Naive B cell (primary cell): ENCODE results near the gene ASB13. TPM values are rescaled to one million over a fixed set of nuclear protein-coding genes. Genes with fewer than 3 reads are reported as not detected.
A peak's percentile ranks its signal among the peaks of the same experiment; 100 is the strongest.
"Not testable (repeated sequence)": the region's sequence is repeated elsewhere in the genome, so short reads cannot be mapped to it uniquely, and the experiment has no call there.

Source experiments
- ATAC-seq, 2 donors: fragments of 150-1000 bp; cut with Tn5 transposase; 2 replicates each; pipeline ENCODE4 v1.10.0; 2021; ENCODE audit warnings: low read depth in 2 of 2, mild to moderate bottlenecking in 2 of 2, moderate library complexity in 2 of 2
- DNase-seq: peaks from one replicate; pipeline ENCODE4 v3.0.0; 2022
- H3K27ac Mint-ChIP-seq, 6 donors: one replicate each; pipeline ENCODE4 v1.8.0; 2020 to 2022; ENCODE audit warnings: mild to moderate bottlenecking in 6 of 6, mixed read lengths in 6 of 6, moderate library complexity in 5 of 6, inconsistent platforms in 2 of 6
- H3K27me3 Mint-ChIP-seq, 3 donors: one replicate each; pipeline ENCODE4 v1.8.0; 2021 to 2022; ENCODE audit warnings: mixed read lengths in 3 of 3, mild to moderate bottlenecking in 1 of 3
- H3K36me3 Mint-ChIP-seq, 2 donors: one replicate each; pipeline ENCODE4 v1.8.0; 2020 to 2022; ENCODE audit warnings: mixed read lengths in 2 of 2, inconsistent platforms in 1 of 2, mild to moderate bottlenecking in 1 of 2
- H3K4me1 Mint-ChIP-seq, 3 donors: one replicate each; pipeline ENCODE4 v1.8.0; 2020 to 2022; ENCODE audit warnings: mixed read lengths in 3 of 3, inconsistent platforms in 1 of 3, mild to moderate bottlenecking in 1 of 3, moderate library complexity in 1 of 3
- H3K4me3 Mint-ChIP-seq, 8 donors: one replicate each; pipeline ENCODE4 v1.8.0; 2020 to 2022; ENCODE audit warnings: mild to moderate bottlenecking in 8 of 8, mixed read lengths in 8 of 8, moderate library complexity in 8 of 8, inconsistent platforms in 2 of 8
- H3K9me3 Mint-ChIP-seq, 7 donors: one replicate each; pipeline ENCODE4 v1.8.0; 2020 to 2022; ENCODE audit warnings: mixed read lengths in 7 of 7, mild to moderate bottlenecking in 5 of 7, inconsistent platforms in 2 of 7, moderate library complexity in 1 of 7
- polyA plus RNA-seq, 6 donors: library from polyadenylated mRNA; unstranded; fragments of 300-500 nt; fragmentation: Illumina TruSeq; gene quantifications; one replicate each; pipeline ENCODE4 v1.2.3, GENCODE V29; 2021; ENCODE audit warnings: low read depth in 6 of 6

ASB13 gene
- polyA plus RNA-seq, 6 donors from 2014 or later: 5.4 to 15.0 (median 7.7) TPM

DNA sequence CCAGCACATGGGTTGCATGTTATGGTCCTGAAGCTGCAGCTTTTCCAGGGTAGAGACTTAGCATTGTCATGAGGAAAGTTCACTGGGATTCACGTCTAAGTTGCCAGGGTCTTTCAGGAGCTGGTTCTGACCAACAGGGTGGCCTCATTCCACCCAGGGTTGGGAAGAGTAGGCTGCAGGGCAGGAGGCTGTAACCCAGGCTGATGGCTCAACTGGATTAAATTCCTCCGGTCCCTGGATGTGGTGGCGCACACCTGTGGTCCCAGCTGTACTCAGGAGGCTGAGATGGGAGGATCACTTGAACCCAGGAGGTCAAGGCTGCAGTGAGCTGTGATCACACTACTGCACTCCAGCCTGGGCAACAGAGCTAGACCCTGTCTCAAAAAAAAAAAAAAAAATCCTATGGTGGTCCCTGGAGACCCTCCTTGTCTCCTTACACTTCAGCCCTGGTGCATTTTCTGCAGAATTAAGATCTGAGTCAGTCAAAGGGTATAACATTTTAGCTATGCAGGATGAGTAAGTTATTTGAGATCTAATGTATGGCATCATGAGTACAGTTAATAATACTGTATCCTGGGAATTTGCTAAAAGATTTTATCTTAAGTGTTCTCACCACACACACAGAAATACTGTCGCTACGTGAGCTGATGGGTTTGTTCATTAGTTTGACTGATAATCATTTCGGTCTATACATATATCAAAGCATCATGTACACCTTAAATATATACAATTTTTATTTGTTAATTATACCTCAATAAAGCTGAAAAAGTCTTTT lies 44.0 kb downstream of the ASB13 start:
- no peaks in the 10 kb centered on the region for H3K36me3 Mint-ChIP-seq
- DNase-seq (no peak), ATAC-seq (no peak)
- peak overlapping the region in 1 of 6 donors; percentile 37 for H3K27ac Mint-ChIP-seq
- H3K9me3 Mint-ChIP-seq: no peaks in the 10 kb centered on the region
- no peak overlapping the region for H3K4me3 Mint-ChIP-seq
- peaks cover 0 to 5% (median 4%) of the 10 kb centered on the region in 3 donors for H3K4me1 Mint-ChIP-seq
- H3K27me3 Mint-ChIP-seq: peaks cover 0 to 6% (median 0%) of the 10 kb centered on the region in 3 donors

DNA sequence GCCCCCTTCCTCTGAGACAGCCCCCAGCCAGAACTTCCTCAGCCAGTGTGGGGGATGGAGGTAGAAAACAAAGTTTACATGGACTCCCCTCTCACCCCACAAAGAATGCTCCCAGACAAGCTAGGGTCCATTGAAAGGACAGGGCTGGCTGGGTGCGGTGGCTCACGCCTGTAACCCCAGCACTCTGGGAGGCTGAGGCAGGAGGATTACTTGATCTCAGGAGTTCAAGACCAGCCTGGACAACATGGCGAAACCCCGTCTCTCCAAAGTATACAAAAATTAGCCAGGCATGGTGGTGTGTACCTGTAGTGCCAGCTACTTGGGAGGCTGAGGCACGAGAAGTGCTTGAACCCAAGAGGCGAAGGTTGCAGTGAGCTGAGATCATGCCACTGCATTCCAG lies 45.0 kb downstream of the ASB13 start:
- not testable (repeated sequence) for H3K4me1 Mint-ChIP-seq, H3K27ac Mint-ChIP-seq, H3K4me3 Mint-ChIP-seq, ATAC-seq, H3K9me3 Mint-ChIP-seq, DNase-seq, H3K36me3 Mint-ChIP-seq
- peaks cover 0 to 11% (median 0%) of the 10 kb centered on the region in 3 donors for H3K27me3 Mint-ChIP-seq

DNA sequence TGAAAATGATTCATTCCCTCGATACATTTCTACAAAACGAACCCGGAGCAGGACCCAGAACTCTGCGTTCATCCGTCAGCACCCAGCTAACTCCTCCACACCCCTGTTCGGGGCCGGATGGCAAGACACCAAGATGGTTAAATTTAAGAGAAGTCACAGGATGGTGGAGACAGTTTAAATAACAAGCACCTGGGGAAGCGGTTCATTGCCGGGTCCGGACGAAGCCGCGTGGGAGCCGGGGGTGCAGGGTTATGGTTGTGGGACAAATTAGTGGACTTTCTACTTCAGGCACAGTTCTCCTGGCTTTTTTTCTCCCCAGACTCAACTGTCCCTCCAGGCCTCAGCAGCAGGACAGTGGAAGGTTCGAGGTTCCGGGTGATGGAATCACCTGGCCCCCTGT lies 45.4 kb downstream of the ASB13 start:
- peaks cover 0 to 11% (median 0%) of the 10 kb centered on the region in 3 donors for H3K27me3 Mint-ChIP-seq
- peaks cover 0 to 5% (median 4%) of the 10 kb centered on the region in 3 donors for H3K4me1 Mint-ChIP-seq
- no peak overlapping the region for H3K4me3 Mint-ChIP-seq
- H3K9me3 Mint-ChIP-seq: no peaks in the 10 kb centered on the region
- DNase-seq (no peak), ATAC-seq (no peak)
- H3K27ac Mint-ChIP-seq: peak overlapping the region in 1 of 6 donors; percentile 81
- no peaks in the 10 kb centered on the region for H3K36me3 Mint-ChIP-seq

DNA sequence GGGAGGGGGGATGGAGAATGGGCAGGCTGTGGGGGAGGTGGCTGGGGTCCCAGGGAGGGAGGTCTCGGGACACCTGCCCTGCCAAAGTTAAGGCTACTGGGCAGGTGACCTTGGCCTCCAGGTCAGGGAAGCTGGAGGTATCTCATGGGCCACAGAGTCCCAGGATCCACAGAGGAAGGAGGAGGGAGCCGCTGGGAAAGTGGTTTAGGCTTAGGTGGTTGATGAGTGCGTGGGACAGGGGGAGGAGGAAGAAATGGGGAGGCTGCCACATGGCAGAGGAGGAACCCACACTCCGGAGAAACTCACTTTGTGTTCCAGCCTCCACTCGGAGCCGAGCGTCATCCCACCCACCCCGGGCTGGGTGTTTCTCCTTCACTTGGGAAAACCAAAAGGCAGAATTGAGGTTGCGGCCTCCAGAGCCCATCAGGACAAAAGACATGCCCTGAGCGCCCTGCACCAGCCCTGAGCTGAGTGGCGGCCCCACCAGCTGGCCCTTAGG lies 46.1 kb downstream of the ASB13 start:
- ATAC-seq: no peak
- no peaks in the 10 kb centered on the region for H3K36me3 Mint-ChIP-seq
- H3K9me3 Mint-ChIP-seq: no peaks in the 10 kb centered on the region
- no peak overlapping the region for H3K27ac Mint-ChIP-seq
- DNase-seq: no peak
- peaks cover 0 to 5% (median 4%) of the 10 kb centered on the region in 3 donors for H3K4me1 Mint-ChIP-seq
- H3K27me3 Mint-ChIP-seq: peaks cover 0 to 11% (median 0%) of the 10 kb centered on the region in 3 donors
- no peak overlapping the region for H3K4me3 Mint-ChIP-seq

DNA sequence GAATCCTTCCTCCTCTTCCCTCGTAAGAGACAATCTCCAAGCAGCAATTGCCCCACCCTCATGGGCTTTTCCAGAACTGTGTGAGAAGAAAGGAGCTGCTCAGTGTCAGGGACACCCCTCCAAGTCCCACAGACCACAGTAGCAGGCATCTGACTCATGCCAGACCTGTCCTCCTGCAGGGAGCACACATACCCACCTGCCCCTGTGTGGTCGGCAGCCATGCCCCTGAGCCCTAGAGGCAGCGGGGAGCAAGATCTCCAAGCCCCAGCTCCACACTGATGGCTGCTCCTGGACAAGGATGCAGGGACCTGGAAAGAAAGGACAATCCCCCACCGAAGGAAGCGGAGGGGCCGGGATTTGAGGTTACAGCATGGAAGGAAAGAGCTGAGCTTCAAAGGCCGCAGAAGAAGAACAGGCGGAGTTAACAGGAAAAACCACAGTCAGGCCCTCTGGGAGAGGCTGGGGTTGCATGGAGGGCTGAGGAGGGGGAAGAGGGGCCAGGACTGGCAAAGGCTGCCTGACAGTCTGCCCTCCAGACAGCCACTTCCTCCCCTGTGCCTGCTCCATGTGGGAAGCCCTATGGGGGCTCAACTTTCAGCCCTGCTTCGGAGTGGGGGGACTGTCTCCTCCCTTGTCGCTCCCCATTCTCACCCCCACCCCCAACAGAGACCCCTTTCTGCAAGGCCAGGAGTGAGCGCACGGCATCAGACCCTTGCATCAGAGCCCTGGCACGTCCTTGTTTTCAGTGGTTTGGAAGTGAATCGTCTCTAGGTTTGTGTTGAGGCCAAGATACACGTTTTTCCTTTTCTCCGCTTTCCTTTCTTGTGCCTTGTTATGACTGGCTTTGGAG lies 46.8 kb downstream of the ASB13 start:
- DNase-seq (no peak), ATAC-seq (no peak)
- Mint-ChIP-seq H3K27me3 (peaks cover 0 to 11% (median 0%) of the 10 kb centered on the region in 3 donors), H3K36me3 (no peaks in the 10 kb centered on the region), H3K27ac (peak overlapping the region in 1 of 6 donors; percentile 42), H3K9me3 (no peaks in the 10 kb centered on the region), H3K4me3 (no peak overlapping the region), H3K4me1 (peaks cover 0 to 5% (median 4%) of the 10 kb centered on the region in 3 donors)

DNA sequence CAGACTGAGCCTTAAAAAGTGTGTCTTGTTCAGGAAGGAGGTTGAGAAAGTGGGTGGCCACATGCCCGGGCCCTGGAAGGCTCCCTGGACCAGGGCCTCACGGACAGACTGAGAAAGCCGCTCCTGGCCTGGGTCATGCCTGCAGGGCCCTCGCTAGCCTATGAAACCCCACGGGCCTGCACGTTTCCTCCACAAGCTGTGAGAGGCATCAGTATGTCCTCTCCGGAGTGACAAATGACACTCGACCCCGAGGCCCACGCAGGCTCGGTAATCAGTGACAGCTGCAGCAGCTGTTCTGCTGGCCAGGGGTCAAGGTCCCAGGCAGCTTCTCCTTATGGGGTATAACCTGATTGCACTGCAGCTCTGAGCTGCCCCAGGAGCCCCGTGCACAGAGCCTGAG lies 47.6 kb downstream of the ASB13 start:
- peaks cover 0 to 11% (median 0%) of the 10 kb centered on the region in 3 donors for H3K27me3 Mint-ChIP-seq
- H3K9me3 Mint-ChIP-seq: no peaks in the 10 kb centered on the region
- H3K4me3 Mint-ChIP-seq: no peak overlapping the region
- H3K27ac Mint-ChIP-seq: no peak overlapping the region
- peaks cover 0 to 5% (median 4%) of the 10 kb centered on the region in 3 donors for H3K4me1 Mint-ChIP-seq
- ATAC-seq (no peak), DNase-seq (no peak)
- no peaks in the 10 kb centered on the region for H3K36me3 Mint-ChIP-seq

DNA sequence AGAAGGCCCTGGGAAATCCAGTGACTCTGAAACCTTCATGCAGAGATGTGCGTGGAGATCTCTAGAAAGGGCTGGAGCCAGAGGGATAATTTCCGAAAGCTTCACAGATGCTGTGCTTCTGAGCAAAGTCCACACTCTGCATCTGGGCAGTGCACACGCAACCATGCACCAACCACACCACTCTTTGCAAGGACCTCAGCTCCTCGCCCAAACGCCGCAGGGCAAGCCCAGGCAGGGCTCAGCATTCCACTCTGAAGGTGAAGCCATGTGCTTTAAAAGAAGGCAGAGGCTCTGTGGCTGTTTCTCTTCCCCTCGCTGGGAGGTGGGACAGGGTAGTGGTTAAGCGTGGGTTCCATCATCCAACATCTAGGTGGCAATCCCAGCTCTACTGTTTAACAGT lies 48.4 kb downstream of the ASB13 start:
- H3K9me3 Mint-ChIP-seq: no peaks in the 10 kb centered on the region
- H3K27me3 Mint-ChIP-seq: peaks cover 0 to 11% (median 0%) of the 10 kb centered on the region in 3 donors
- ATAC-seq: no peak
- no peaks in the 10 kb centered on the region for H3K36me3 Mint-ChIP-seq
- H3K27ac Mint-ChIP-seq: no peak overlapping the region
- no peak for DNase-seq
- peaks cover 0 to 1% (median 1%) of the 10 kb centered on the region in 3 donors for H3K4me1 Mint-ChIP-seq
- H3K4me3 Mint-ChIP-seq: no peak overlapping the region

DNA sequence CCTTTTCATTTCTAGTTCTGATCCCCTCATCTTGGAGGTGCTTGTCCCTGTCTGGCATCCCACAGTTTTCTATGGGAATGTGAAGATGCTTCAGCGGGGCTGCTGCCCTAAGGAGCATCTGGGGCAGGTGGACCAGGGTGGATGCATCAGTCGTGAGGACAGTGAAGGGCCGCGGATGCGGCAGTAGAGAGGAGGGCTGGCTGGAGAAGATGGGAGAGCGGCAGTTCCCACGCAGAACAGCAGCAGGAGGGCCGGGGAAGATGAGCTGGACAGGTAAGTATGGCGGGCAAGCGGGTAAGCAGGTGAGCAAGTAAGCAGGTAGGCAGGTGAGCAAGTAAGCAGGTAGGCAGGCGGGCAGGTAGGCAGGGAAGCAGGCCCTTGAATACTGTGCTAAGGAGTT lies 48.9 kb downstream of the ASB13 start:
- ATAC-seq (no peak), DNase-seq (no peak)
- no peak overlapping the region for H3K4me3 Mint-ChIP-seq
- no peaks in the 10 kb centered on the region for H3K4me1 Mint-ChIP-seq
- H3K27me3 Mint-ChIP-seq: peaks cover 0 to 11% (median 0%) of the 10 kb centered on the region in 3 donors
- H3K36me3 Mint-ChIP-seq: no peaks in the 10 kb centered on the region
- no peaks in the 10 kb centered on the region for H3K9me3 Mint-ChIP-seq
- H3K27ac Mint-ChIP-seq: peak overlapping the region in 1 of 6 donors; percentile 87

DNA sequence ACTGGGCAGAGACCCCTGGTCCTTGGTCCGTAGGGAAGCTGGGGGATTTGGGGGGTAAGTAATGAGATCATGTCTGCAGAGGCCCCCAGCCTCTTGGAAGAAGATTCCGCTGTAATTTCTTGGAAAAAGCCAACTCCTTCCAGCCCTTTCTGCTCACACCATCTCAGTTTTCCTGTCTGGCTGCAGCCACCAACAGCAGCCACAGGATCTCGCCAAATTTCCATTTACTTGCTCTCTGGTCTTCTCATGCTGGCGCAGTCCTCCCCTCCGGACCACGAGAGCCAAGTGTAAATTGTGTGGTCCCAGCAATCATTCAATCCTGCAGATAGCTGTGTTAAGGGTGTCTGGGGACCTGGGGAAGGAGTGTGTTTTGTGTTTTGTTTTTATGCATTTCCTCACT lies 49.6 kb downstream of the ASB13 start:
- no peak for DNase-seq
- Mint-ChIP-seq H3K9me3 (no peaks in the 10 kb centered on the region), H3K4me3 (no peak overlapping the region), H3K27me3 (peaks cover 0 to 11% (median 0%) of the 10 kb centered on the region in 3 donors), H3K4me1 (no peaks in the 10 kb centered on the region), H3K36me3 (no peaks in the 10 kb centered on the region), H3K27ac (no peak overlapping the region)
- ATAC-seq: no peak

DNA sequence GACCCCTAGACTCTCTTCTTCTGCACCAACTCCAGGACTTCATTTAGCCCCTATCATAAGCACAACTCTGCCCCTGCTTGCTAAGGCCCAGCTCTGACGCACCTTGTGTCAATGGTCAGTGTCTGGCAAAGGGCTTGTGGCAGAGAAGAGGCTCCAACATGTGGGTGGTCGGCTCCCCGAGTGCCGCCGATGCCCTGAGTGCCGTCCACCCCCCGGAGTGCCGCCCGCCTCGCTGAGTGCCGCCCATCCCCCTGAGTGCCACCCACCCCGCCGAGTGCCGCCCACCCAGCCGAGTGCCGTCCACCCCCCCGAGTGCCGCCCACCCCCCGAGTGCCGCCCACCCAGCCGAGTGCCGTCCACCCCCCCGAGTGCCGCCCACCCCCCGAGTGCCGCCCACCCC lies 50.3 kb downstream of the ASB13 start:
- Mint-ChIP-seq H3K4me3 (no peak overlapping the region), H3K4me1 (no peaks in the 10 kb centered on the region), H3K36me3 (no peaks in the 10 kb centered on the region), H3K27me3 (peaks cover 0 to 11% (median 0%) of the 10 kb centered on the region in 3 donors), H3K9me3 (no peaks in the 10 kb centered on the region), H3K27ac (no peak overlapping the region)
- ATAC-seq: no peak
- no peak for DNase-seq

DNA sequence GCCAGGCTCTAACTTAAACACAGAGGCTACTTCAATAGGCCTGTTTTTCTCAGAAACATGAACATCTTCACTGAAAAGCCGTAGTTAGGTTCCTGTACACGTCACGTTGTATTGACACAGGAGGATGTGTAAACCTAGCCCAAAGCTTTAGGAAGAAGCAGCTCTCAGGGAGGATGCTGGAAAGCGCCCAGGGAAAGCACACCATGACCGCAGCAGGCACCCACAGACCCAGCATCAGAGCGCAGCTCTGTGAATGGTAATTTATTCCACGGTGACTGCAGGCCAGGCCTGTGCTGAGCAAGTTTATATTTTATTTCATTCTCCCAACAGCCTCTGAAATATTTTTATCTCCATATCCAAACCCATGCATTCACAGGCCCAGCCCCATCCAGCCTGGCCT lies 51.1 kb downstream of the ASB13 start:
- ATAC-seq: no peak
- Mint-ChIP-seq H3K9me3 (no peaks in the 10 kb centered on the region), H3K27me3 (peaks cover 0 to 11% (median 0%) of the 10 kb centered on the region in 3 donors), H3K4me3 (peak overlapping the region in 1 of 8 donors; percentile 9), H3K27ac (no peak overlapping the region), H3K4me1 (no peaks in the 10 kb centered on the region), H3K36me3 (no peaks in the 10 kb centered on the region)
- DNase-seq: no peak

DNA sequence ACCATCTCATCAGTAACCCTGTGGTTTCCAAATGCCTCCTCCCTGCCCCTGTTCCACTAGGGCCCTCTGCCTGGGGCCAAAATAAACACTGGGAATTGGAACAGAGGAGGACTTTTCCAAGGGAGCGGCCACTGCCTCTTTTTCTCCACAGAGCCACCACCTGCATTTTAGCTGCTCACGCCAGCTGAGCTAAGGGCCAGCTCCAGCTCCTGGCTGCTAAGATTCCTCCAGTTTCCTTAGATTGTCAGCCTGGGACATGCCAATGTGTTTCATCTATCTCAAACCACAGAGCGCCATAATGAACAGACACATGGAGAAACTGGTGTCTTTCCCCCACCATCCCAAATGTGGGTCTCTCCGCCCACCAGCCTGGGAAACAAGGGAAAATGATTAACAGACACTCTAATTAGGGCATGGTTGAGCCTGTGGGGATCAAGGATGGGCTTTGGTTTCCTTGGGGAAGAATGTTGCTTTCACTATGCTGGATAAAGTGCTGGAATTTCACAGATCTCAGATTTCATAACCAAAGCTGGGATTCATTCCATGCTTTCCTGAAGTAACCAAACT lies 52.2 kb downstream of the ASB13 start:
- no peaks in the 10 kb centered on the region for H3K4me1 Mint-ChIP-seq
- no peak overlapping the region for H3K27ac Mint-ChIP-seq
- no peak overlapping the region for H3K4me3 Mint-ChIP-seq
- peaks cover 0 to 17% (median 6%) of the 10 kb centered on the region in 3 donors for H3K27me3 Mint-ChIP-seq
- ATAC-seq (no peak), DNase-seq (no peak)
- no peaks in the 10 kb centered on the region for H3K9me3 Mint-ChIP-seq
- no peaks in the 10 kb centered on the region for H3K36me3 Mint-ChIP-seq

DNA sequence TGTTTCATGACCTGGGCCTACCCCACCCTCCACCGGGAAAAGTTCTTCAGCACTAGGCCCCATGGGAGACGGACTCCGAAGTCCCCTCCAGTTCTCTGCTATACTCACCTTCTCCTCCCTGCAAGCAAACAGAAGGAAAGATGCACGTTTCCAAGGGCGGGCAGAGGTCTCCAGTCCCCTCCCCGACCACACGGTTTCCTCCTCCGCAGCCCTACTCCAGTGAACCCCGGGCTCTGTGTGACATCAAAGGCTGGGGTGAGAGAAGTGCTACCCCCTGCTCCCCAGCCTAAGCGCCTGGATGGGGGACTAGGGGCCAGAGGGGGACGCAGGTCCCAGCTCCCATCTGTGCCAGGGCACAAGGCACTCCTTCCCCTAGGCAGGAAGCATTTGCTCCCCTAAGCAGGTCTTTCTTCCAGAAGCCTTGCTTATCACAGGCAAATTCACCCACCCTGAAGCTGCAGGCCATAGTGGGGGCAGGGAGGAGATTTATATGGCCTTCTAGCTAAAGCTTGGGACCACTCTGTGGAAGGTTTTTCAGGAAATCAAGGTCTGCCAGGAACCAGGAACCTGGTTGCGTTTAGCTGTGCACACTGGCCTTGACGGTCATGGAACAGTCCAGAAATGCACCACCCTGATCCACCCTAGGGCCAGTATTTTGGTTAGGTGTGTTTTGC lies 52.8 kb downstream of the ASB13 start:
- H3K36me3 Mint-ChIP-seq: no peaks in the 10 kb centered on the region
- DNase-seq: no peak

More for the DNA sequence above, 52.8 kb downstream of the ASB13 start:
- no peak overlapping the region for H3K4me3 Mint-ChIP-seq
- no peaks in the 10 kb centered on the region for H3K4me1 Mint-ChIP-seq
- no peak for ATAC-seq
- no peak overlapping the region for H3K27ac Mint-ChIP-seq
- no peaks in the 10 kb centered on the region for H3K9me3 Mint-ChIP-seq
- H3K27me3 Mint-ChIP-seq: peaks cover 0 to 20% (median 7%) of the 10 kb centered on the region in 3 donors
